H4 (cell line): Measurements from ENCODE around the gene ASMTL. TPM values are rescaled to one million over a fixed set of nuclear protein-coding genes. Genes with fewer than 3 reads are reported as not detected.
A peak's percentile ranks its signal among the peaks of the same experiment; 100 is the strongest.
"Not testable (repeated sequence)": the region's sequence is repeated elsewhere in the genome, so short reads cannot be mapped to it uniquely, and the experiment has no call there.

ENCODE experiments used
- DNase-seq: peaks from one replicate; pipeline ENCODE4 v3.0.0-alpha.2; 2015; ENCODE audit warnings: low spot score
- total RNA-seq: library from RNA; depleted of rRNA; stranded (reverse); fragments of >200 nt; shearing (Covaris generic); gene quantifications from 2 replicates; pipeline ENCODE4 v1.2.3, GENCODE V29; 2014; rRNA removed

The ASMTL gene
- 0.72 and 5.0 TPM in 2 replicates for total RNA-seq

GRCh38 chrX:1452516-1453394, at the start of gene ASMTL:
ASMTL (minus strand) TSS chrX:1452909; CDS start chrX:1452840, 69 bp downstream.
- peak; percentile 98 for DNase-seq

- DNase-seq, result no peak
These were observed 49.5 kb upstream of the ASMTL start for GRCh38 chrX:1502241-1502640.

- DNase-seq, result peak; percentile 56
These were observed 48.3 kb upstream of the ASMTL start for GRCh38 chrX:1500701-1501624.

GRCh38 chrX:1496076-1496475, 43.4 kb upstream of the ASMTL start:
- DNase-seq, result no peak

- DNase-seq, result no peak
These were observed 41.3 kb upstream of the ASMTL start for GRCh38 chrX:1493877-1494510.

GRCh38 chrX:1493412-1493811, 40.7 kb upstream of the ASMTL start:
- no peak for DNase-seq

GRCh38 chrX:1492421-1493012, 39.8 kb upstream of the ASMTL start:
- no peak for DNase-seq

- DNase-seq, result no peak
These were observed 39.2 kb upstream of the ASMTL start for GRCh38 chrX:1491851-1492349.

- DNase-seq, result not testable (repeated sequence)
These were observed 38.5 kb upstream of the ASMTL start for GRCh38 chrX:1491248-1491647.

- not testable (repeated sequence) for DNase-seq
These were observed 38.0 kb upstream of the ASMTL start for GRCh38 chrX:1490723-1491122.

- DNase-seq, result not testable (repeated sequence)
These were observed 36.6 kb upstream of the ASMTL start for GRCh38 chrX:1489354-1489753.

- DNase-seq, result no peak
These were observed 36.0 kb upstream of the ASMTL start for GRCh38 chrX:1488745-1489144.

GRCh38 chrX:1488141-1488540, 35.4 kb upstream of the ASMTL start:
- DNase-seq, result no peak

- no peak for DNase-seq
These were observed 34.7 kb upstream of the ASMTL start for GRCh38 chrX:1487401-1487800.

GRCh38 chrX:1486749-1487361, 34.1 kb upstream of the ASMTL start:
- DNase-seq, result no peak

- no peak for DNase-seq
These were observed 33.5 kb upstream of the ASMTL start for GRCh38 chrX:1486177-1486576.

- no peak for DNase-seq
These were observed 32.3 kb upstream of the ASMTL start for GRCh38 chrX:1485033-1485432.

GRCh38 chrX:1484638-1485019, 31.9 kb upstream of the ASMTL start:
- no peak for DNase-seq

GRCh38 chrX:1483843-1484637, 31.3 kb upstream of the ASMTL start:
- DNase-seq, result no peak

GRCh38 chrX:1482530-1482928, 29.8 kb upstream of the ASMTL start:
- DNase-seq, result not testable (repeated sequence)
